ENCODE measurements around the gene GCHFR. TPM values are rescaled to one million over a fixed set of nuclear protein-coding genes. Genes with fewer than 3 reads are reported as not detected.

The GCHFR gene
- total RNA-seq, 1 donor from 2014 or later, result 12.6 TPM

GRCh38 chr15:40807888-40808461 lies 44.1 kb downstream of the GCHFR start:
- no peaks in the 10 kb centered on the region for H3K27me3 Mint-ChIP-seq (ENCODE audit: low read depth)
- peaks cover 6% of the 10 kb centered on the region for H3K36me3 Mint-ChIP-seq
- H3K27ac Mint-ChIP-seq, result peak overlapping the region; percentile 44
- TF ChIP-seq CTCF (IDR thresholded peaks at IDR 0.05; ENCODE audit: unreplicated experiment), result no peak
- no peaks in the 10 kb centered on the region for H3K9me3 Mint-ChIP-seq
- H3K4me3 Mint-ChIP-seq, result peak overlapping the region; percentile 99
- peaks cover 17% of the 10 kb centered on the region for H3K4me1 Mint-ChIP-seq
- no peak for DNase-seq (ENCODE audit: low spot score in 2 of 2, unreplicated experiment in 2 of 2)

- Mint-ChIP-seq H3K27ac (no peak overlapping the region), H3K9me3 (no peaks in the 10 kb centered on the region)
- TF ChIP-seq CTCF (IDR thresholded peaks at IDR 0.05; ENCODE audit: unreplicated experiment), result no peak
Measured at GRCh38 chr15:40808861-40809450, 45.1 kb downstream of the GCHFR start.

GRCh38 chr15:40812721-40813425 lies 49.0 kb downstream of the GCHFR start:
- Mint-ChIP-seq H3K27me3 (ENCODE audit: low read depth) (no peaks in the 10 kb centered on the region), H3K4me1 (peaks cover 16% of the 10 kb centered on the region), H3K27ac (peak overlapping the region; percentile 3), H3K9me3 (no peaks in the 10 kb centered on the region), H3K36me3 (peaks cover 12% of the 10 kb centered on the region), H3K4me3 (no peak overlapping the region)
- TF ChIP-seq CTCF (IDR thresholded peaks at IDR 0.05; ENCODE audit: unreplicated experiment), result no peak
- no peak for DNase-seq (ENCODE audit: low spot score in 2 of 2, unreplicated experiment in 2 of 2)

More at GRCh38 chr15:40808861-40809450, 45.1 kb downstream of the GCHFR start:
- no peaks in the 10 kb centered on the region for H3K27me3 Mint-ChIP-seq (ENCODE audit: low read depth)
- no peak for DNase-seq (ENCODE audit: low spot score in 2 of 2, unreplicated experiment in 2 of 2)
- H3K36me3 Mint-ChIP-seq, result peaks cover 6% of the 10 kb centered on the region
- H3K4me1 Mint-ChIP-seq, result peaks cover 17% of the 10 kb centered on the region
- peak overlapping the region; percentile 99 for H3K4me3 Mint-ChIP-seq

GRCh38 chr15:40815042-40815698 lies 51.3 kb downstream of the GCHFR start:
- no peaks in the 10 kb centered on the region for H3K9me3 Mint-ChIP-seq
- H3K4me1 Mint-ChIP-seq, result peaks cover 10% of the 10 kb centered on the region
- no peak overlapping the region for H3K4me3 Mint-ChIP-seq
- no peaks in the 10 kb centered on the region for H3K27me3 Mint-ChIP-seq (ENCODE audit: low read depth)
- peak overlapping the region; percentile 18 for H3K27ac Mint-ChIP-seq
- DNase-seq (ENCODE audit: low spot score in 2 of 2, unreplicated experiment in 2 of 2), result no peak
- H3K36me3 Mint-ChIP-seq, result peaks cover 12% of the 10 kb centered on the region
- no peak for TF ChIP-seq CTCF (IDR thresholded peaks at IDR 0.05; ENCODE audit: unreplicated experiment)

Other genes with a start within 250 kb of the GCHFR start
- 27.2 to 30.1 TPM (median 28.8 TPM) in 3 replicates for gene CCDC32, start 199.0 kb upstream of the GCHFR start, total RNA-seq
- 11.9 to 14.5 TPM (median 13.0 TPM) in 3 replicates for gene RPUSD2, start 194.8 kb upstream of the GCHFR start, total RNA-seq
- 7.4 to 9.3 TPM (median 8.8 TPM) in 3 replicates for gene KNL1, start 169.8 kb upstream of the GCHFR start, total RNA-seq
- 8.2 to 9.3 TPM (median 8.3 TPM) in 3 replicates for gene RAD51, start 68.9 kb upstream of the GCHFR start, total RNA-seq
- gene RMDN3, start 8.8 kb upstream of the GCHFR start, total RNA-seq, result 25.1 to 29.3 TPM (median 26.9 TPM) in 3 replicates
- 0.44 to 0.47 TPM (median 0.45 TPM) in 3 replicates for gene C15orf62, start 5.9 kb downstream of the GCHFR start, total RNA-seq
- 20.9 to 24.4 TPM (median 24.2 TPM) in 3 replicates for gene ZFYVE19, start 43.0 kb downstream of the GCHFR start, total RNA-seq
- 36.4 to 44.3 TPM (median 41.2 TPM) in 3 replicates for gene DNAJC17, start 43.4 kb downstream of the GCHFR start, total RNA-seq
- gene PPP1R14D, start 64.6 kb downstream of the GCHFR start, total RNA-seq, result 0.63 to 1.7 TPM (median 1.2 TPM) in 3 replicates
- 141 to 152 TPM (median 147 TPM) in 3 replicates for gene SPINT1, start 80.0 kb downstream of the GCHFR start, total RNA-seq
- gene RHOV, start 110.2 kb downstream of the GCHFR start, total RNA-seq, result 3.4 to 4.4 TPM (median 3.4 TPM) in 3 replicates
- 30.1 to 31.2 TPM (median 30.5 TPM) in 3 replicates for gene VPS18, start 130.4 kb downstream of the GCHFR start, total RNA-seq
- gene DLL4, start 165.3 kb downstream of the GCHFR start, total RNA-seq, result 0.20 to 0.31 TPM (median 0.24 TPM) in 3 replicates
- gene CHAC1, start 189.4 kb downstream of the GCHFR start, total RNA-seq, result 2.7 to 3.2 TPM (median 3.1 TPM) in 3 replicates